ENCODE data around the gene TOM1L2.
A peak's percentile ranks its signal among the peaks of the same experiment; 100 is the strongest.

Gene TOM1L2

GRCh38 chr17:17835415-17836249, 136.6 kb downstream of the TOM1L2 start:
- H3K4me3 ChIP-seq (ENCODE audit: low read depth, low read length) = peak overlapping the region; percentile 80
- no peak for DNase-seq (ENCODE audit: low read depth)

GRCh38 chr17:17834974-17835373, 137.2 kb downstream of the TOM1L2 start:
- DNase-seq (ENCODE audit: low read depth) = no peak
- peak overlapping the region; percentile 80 for H3K4me3 ChIP-seq (ENCODE audit: low read depth, low read length)
- TF ChIP-seq CTCF (IDR thresholded peaks at IDR 0.05; ENCODE audit: insufficient read depth, low read depth, low read length, missing control alignments) = no peak

More at GRCh38 chr17:17835415-17836249, 136.6 kb downstream of the TOM1L2 start:
- no peak for TF ChIP-seq CTCF (IDR thresholded peaks at IDR 0.05; ENCODE audit: insufficient read depth, low read depth, low read length, missing control alignments)

- H3K4me3 ChIP-seq (ENCODE audit: low read depth, low read length) = no peak overlapping the region
- no peak for DNase-seq (ENCODE audit: low read depth)
- TF ChIP-seq CTCF (IDR thresholded peaks at IDR 0.05; ENCODE audit: insufficient read depth, low read depth, low read length, missing control alignments) = no peak
Observed at GRCh38 chr17:17833658-17834357, 138.4 kb downstream of the TOM1L2 start.

GRCh38 chr17:17832032-17832363, 140.2 kb downstream of the TOM1L2 start:
- H3K4me3 ChIP-seq (ENCODE audit: low read depth, low read length) = no peak overlapping the region
- TF ChIP-seq CTCF (IDR thresholded peaks at IDR 0.05; ENCODE audit: insufficient read depth, low read depth, low read length, missing control alignments) = no peak
- DNase-seq (ENCODE audit: low read depth) = no peak

GRCh38 chr17:17831208-17832031, 140.8 kb downstream of the TOM1L2 start:
- H3K4me3 ChIP-seq (ENCODE audit: low read depth, low read length) = no peak overlapping the region
- no peak for TF ChIP-seq CTCF (IDR thresholded peaks at IDR 0.05; ENCODE audit: insufficient read depth, low read depth, low read length, missing control alignments)
- no peak for DNase-seq (ENCODE audit: low read depth)

GRCh38 chr17:17830740-17831207, 141.4 kb downstream of the TOM1L2 start:
- TF ChIP-seq CTCF (IDR thresholded peaks at IDR 0.05; ENCODE audit: insufficient read depth, low read depth, low read length, missing control alignments) = no peak
- no peak overlapping the region for H3K4me3 ChIP-seq (ENCODE audit: low read depth, low read length)
- DNase-seq (ENCODE audit: low read depth) = no peak
